ENCODE data around the gene DVL3.
A peak's percentile ranks its signal among the peaks of the same experiment; 100 is the strongest.
"Not testable (repeated sequence)": the region's sequence is repeated elsewhere in the genome, so short reads cannot be mapped to it uniquely, and the experiment has no call there.

The DVL3 gene

GRCh38 chr3:184157206-184157605, 2.0 kb downstream of the DVL3 start:
- peak overlapping the region; percentile 85 for H3K4me3 ChIP-seq (ENCODE audit: low read depth, low read length)
- DNase-seq (ENCODE audit: low read depth), result no peak
- TF ChIP-seq, protein P1, sequence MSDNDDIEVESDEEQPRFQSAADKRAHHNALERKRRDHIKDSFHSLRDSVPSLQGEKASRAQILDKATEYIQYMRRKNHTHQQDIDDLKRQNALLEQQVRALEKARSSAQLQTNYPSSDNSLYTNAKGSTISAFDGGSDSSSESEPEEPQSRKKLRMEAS (IDR thresholded peaks at IDR 0.05; ENCODE audit: low read depth, low read length), result no peak
- no peak for TF ChIP-seq POLR2A (IDR thresholded peaks at IDR 0.05; ENCODE audit: extremely low read depth, insufficient read length)
- TF ChIP-seq MYC (IDR thresholded peaks at IDR 0.05; ENCODE audit: low read depth, low read length), result no peak
- TF ChIP-seq, protein P2, sequence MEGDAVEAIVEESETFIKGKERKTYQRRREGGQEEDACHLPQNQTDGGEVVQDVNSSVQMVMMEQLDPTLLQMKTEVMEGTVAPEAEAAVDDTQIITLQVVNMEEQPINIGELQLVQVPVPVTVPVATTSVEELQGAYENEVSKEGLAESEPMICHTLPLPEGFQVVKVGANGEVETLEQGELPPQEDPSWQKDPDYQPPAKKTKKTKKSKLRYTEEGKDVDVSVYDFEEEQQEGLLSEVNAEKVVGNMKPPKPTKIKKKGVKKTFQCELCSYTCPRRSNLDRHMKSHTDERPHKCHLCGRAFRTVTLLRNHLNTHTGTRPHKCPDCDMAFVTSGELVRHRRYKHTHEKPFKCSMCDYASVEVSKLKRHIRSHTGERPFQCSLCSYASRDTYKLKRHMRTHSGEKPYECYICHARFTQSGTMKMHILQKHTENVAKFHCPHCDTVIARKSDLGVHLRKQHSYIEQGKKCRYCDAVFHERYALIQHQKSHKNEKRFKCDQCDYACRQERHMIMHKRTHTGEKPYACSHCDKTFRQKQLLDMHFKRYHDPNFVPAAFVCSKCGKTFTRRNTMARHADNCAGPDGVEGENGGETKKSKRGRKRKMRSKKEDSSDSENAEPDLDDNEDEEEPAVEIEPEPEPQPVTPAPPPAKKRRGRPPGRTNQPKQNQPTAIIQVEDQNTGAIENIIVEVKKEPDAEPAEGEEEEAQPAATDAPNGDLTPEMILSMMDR (IDR thresholded peaks at IDR 0.05; ENCODE audit: low read depth, low read length), result no peak

- H3K4me3 ChIP-seq (ENCODE audit: low read depth, low read length), result no peak overlapping the region
- no peak for TF ChIP-seq POLR2A (IDR thresholded peaks at IDR 0.05; ENCODE audit: extremely low read depth, insufficient read length)
- TF ChIP-seq, protein P2 (IDR thresholded peaks at IDR 0.05; ENCODE audit: low read depth, low read length), result no peak
- no peak for TF ChIP-seq MYC (IDR thresholded peaks at IDR 0.05; ENCODE audit: low read depth, low read length)
- TF ChIP-seq, protein P1 (IDR thresholded peaks at IDR 0.05; ENCODE audit: low read depth, low read length), result no peak
- no peak for DNase-seq (ENCODE audit: low read depth)
Observed at GRCh38 chr3:184158404-184158803, 3.2 kb downstream of the DVL3 start.

- no peak for TF ChIP-seq POLR2A (IDR thresholded peaks at IDR 0.05; ENCODE audit: extremely low read depth, insufficient read length)
- TF ChIP-seq, protein P1 (IDR thresholded peaks at IDR 0.05; ENCODE audit: low read depth, low read length), result no peak
- TF ChIP-seq, protein P2 (IDR thresholded peaks at IDR 0.05; ENCODE audit: low read depth, low read length), result no peak
- TF ChIP-seq MYC (IDR thresholded peaks at IDR 0.05; ENCODE audit: low read depth, low read length), result no peak
- DNase-seq (ENCODE audit: low read depth), result no peak
- H3K4me3 ChIP-seq (ENCODE audit: low read depth, low read length), result no peak overlapping the region
Observed at GRCh38 chr3:184160456-184160855, 5.3 kb downstream of the DVL3 start.

DNA sequence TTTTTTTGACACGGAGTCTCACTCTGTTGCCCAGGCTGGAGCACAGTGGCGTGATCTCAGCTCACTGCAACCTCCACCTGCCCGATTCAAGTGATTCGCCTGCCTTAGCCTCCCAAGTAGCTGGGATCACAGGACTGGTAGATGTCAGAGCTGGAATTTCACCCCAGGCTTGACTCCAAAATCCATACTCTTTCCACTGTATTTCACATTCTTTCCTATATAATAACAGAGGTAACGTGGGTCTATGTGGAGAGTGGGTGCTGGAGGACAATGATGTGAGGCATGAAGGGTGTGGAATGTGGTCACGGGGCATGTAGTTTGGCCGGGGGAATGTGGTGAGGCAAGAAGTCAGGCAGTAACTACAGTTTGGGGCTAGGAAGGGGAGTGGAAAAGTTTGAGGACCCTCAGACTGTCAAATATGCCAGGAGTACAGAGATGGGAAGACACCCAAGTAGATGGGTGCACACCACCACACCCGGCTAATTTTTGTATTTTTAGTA, 7.4 kb downstream of the DVL3 start:
- not testable (repeated sequence) for H3K4me3 ChIP-seq (ENCODE audit: low read depth, low read length); DNase-seq (ENCODE audit: low read depth)

GRCh38 chr3:184164648-184165330, 9.6 kb downstream of the DVL3 start:
- DNase-seq (ENCODE audit: low read depth), result no peak
- H3K4me3 ChIP-seq (ENCODE audit: low read depth, low read length), result no peak overlapping the region
- TF ChIP-seq POLR2A (IDR thresholded peaks at IDR 0.05; ENCODE audit: extremely low read depth, insufficient read length) (no peak), MYC (IDR thresholded peaks at IDR 0.05; ENCODE audit: low read depth, low read length) (no peak)
- TF ChIP-seq, protein P2 (IDR thresholded peaks at IDR 0.05; ENCODE audit: low read depth, low read length), result no peak
- TF ChIP-seq, protein P1 (IDR thresholded peaks at IDR 0.05; ENCODE audit: low read depth, low read length), result no peak

DNA sequence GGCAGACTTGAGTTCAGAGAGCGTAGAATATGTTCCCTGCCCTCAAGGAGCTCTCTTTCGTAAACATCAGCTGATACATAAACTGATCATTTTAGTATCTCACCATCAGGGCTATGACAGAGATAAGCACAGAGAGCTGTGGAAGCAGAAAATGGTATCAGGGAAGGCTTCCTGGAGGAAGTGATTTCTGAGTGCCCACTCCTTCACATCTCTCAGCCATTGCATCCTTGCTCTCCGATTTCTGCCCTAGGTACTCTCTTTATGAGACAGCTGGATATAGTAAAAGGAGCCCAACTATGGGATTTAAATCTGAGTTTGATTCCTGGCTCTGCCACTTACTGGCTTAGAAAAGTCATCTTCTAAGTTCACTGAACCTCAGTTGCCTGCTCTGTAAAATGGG, 10.4 kb downstream of the DVL3 start:
- no peak overlapping the region for H3K4me3 ChIP-seq (ENCODE audit: low read depth, low read length)
- TF ChIP-seq, protein P2 (IDR thresholded peaks at IDR 0.05; ENCODE audit: low read depth, low read length), result no peak
- TF ChIP-seq, protein P1 (IDR thresholded peaks at IDR 0.05; ENCODE audit: low read depth, low read length), result no peak
- no peak for TF ChIP-seq POLR2A (IDR thresholded peaks at IDR 0.05; ENCODE audit: extremely low read depth, insufficient read length)
- TF ChIP-seq MYC (IDR thresholded peaks at IDR 0.05; ENCODE audit: low read depth, low read length), result no peak
- DNase-seq (ENCODE audit: low read depth), result no peak
